SK-N-SH (cell line): Measurements from ENCODE around the gene ENTPD2. TPM values are rescaled to one million over a fixed set of nuclear protein-coding genes. Genes with fewer than 3 reads are reported as not detected.

Source experiments
- CTCF ChIA-PET: fragments of 300-600, 350-600 bp; formaldehyde crosslinking; extraction: SDS; loops from one replicate; lab custom pipeline; 2021; lab: Yijun Ruan, JAX
- POLR2A ChIA-PET: fragments of 350-600 bp; sonication (Branson Sonifier 250); formaldehyde crosslinking; extraction: SDS; loops from one replicate; lab custom pipeline; 2020; ENCODE audit warnings: antibody characterized with exemption, inconsistent platforms; lab: Yijun Ruan, JAX
- DNase-seq: peaks from one replicate; pipeline ENCODE4 v3.0.0; 2012
- H2AFZ ChIP-seq: fragments of 200-600 bp; sonication (generic); 2 replicates; pipeline ENCODE4 v1.8.1; 2016; ENCODE audit warnings: antibody characterized with exemption, mild to moderate bottlenecking, low read depth
- H3F3A ChIP-seq: fragments of 200-600 bp; sonication (generic); replicated peaks from 2 replicates; pipeline ENCODE3; 2016; ENCODE audit warnings: antibody characterized with exemption, mild to moderate bottlenecking; ENCODE audit not compliant: insufficient read depth
- H3K27ac ChIP-seq, 2 experiments: fragments of 200-500 bp in 1 of 2; fragments of 200-600 bp in 1 of 2; sonication (Bioruptor generic) in 1 of 2; sonication (generic), shearing (Covaris generic) in 1 of 2; 2 replicates each; pipeline versions ENCODE4 v1.5.1 to v1.6.1; 2014 to 2016; ENCODE audit warnings: low read depth in 2 of 2, inconsistent platforms in 1 of 2, low read length in 1 of 2, mild to moderate bottlenecking in 1 of 2, mixed read lengths in 1 of 2
- H3K27me3 ChIP-seq: fragments of 200-600 bp; sonication (generic), shearing (Covaris generic); 2 replicates; pipeline ENCODE4 v1.6.1; 2016; ENCODE audit warnings: mixed run types; ENCODE audit not compliant: insufficient read depth
- H3K36me3 ChIP-seq, 2 experiments: fragments of 200-500 bp in 1 of 2; fragments of 200-600 bp in 1 of 2; sonication (Bioruptor generic) in 1 of 2; sonication (generic) in 1 of 2; replicated peaks in 1 of 2; 2 replicates each; pipeline versions ENCODE3 to v1.5.1; 2014 to 2016; ENCODE audit warnings: low read length in 1 of 2, mild to moderate bottlenecking in 1 of 2; ENCODE audit not compliant: insufficient read depth in 2 of 2, control insufficient read depth in 1 of 2
- H3K4me1 ChIP-seq, 2 experiments: fragments of 200-500 bp in 1 of 2; fragments of 200-600 bp in 1 of 2; sonication (Bioruptor generic) in 1 of 2; sonication (generic), shearing (Covaris generic) in 1 of 2; 2 replicates each; pipeline versions ENCODE4 v1.5.1 to v1.6.1; 2014 to 2016; ENCODE audit warnings: low read depth in 1 of 2, low read length in 1 of 2, mixed run types in 1 of 2; ENCODE audit not compliant: insufficient read depth in 2 of 2, control insufficient read depth in 1 of 2
- H3K4me2 ChIP-seq: fragments of 200-600 bp; sonication (generic), shearing (Covaris generic); 2 replicates; pipeline ENCODE4 v1.6.1; 2017; ENCODE audit warnings: mixed run types
- H3K4me3 ChIP-seq, 2 experiments: fragments of 200-500 bp in 1 of 2; fragments of 200-600 bp in 1 of 2; sonication (Bioruptor generic) in 1 of 2; sonication (generic), shearing (Covaris generic) in 1 of 2; 2 replicates each; pipeline versions ENCODE4 v1.5.1 to v1.8.1; 2014 to 2016; ENCODE audit warnings: low read depth in 2 of 2, inconsistent platforms in 1 of 2, low read length in 1 of 2, mild to moderate bottlenecking in 1 of 2, mixed read lengths in 1 of 2, moderate library complexity in 1 of 2
- H3K79me2 ChIP-seq: fragments of 200-600 bp; sonication (generic); 2 replicates; pipeline ENCODE4 v1.8.1; 2017; ENCODE audit warnings: mild to moderate bottlenecking; ENCODE audit not compliant: insufficient read depth
- H3K9ac ChIP-seq: fragments of 200-600 bp; sonication (generic); 2 replicates; pipeline ENCODE4 v1.6.1; 2017; ENCODE audit warnings: mixed run types
- H3K9me2 ChIP-seq: fragments of 200-600 bp; sonication (generic); 2 replicates; pipeline ENCODE4 v1.6.1; 2017; ENCODE audit warnings: mixed run types
- H3K9me3 ChIP-seq: fragments of 200-600 bp; sonication (generic); 2 replicates; pipeline ENCODE4 v1.6.1; 2017; ENCODE audit warnings: mixed run types, mild to moderate bottlenecking, moderate library complexity
- H4K20me1 ChIP-seq: fragments of 200-600 bp; sonication (generic); 2 replicates; pipeline ENCODE4 v1.6.1; 2017; ENCODE audit warnings: mild to moderate bottlenecking, mixed run types; ENCODE audit not compliant: insufficient read depth
- CHD2 ChIP-seq: fragments of 150-350 bp; IDR thresholded peaks from 2 replicates; pipeline ENCODE4 v1.6.1; 2018; ENCODE audit warnings: low read length; ENCODE audit not compliant: partially characterized antibody
- ELF1 ChIP-seq: IDR thresholded peaks from 2 replicates; pipeline ENCODE4 v1.4.0; 2012
- EZH2phosphoT487 ChIP-seq: fragments of 200-600 bp; sonication (generic); IDR thresholded peaks from 2 replicates; pipeline ENCODE4 v1.6.1; 2017; ENCODE audit warnings: low read depth, mixed run types, mild to moderate bottlenecking, antibody characterized with exemption, moderate library complexity, borderline replicate concordance
- FOXM1 ChIP-seq: IDR thresholded peaks from 2 replicates; pipeline ENCODE4 v1.4.0; 2012; ENCODE audit warnings: low read depth, mild to moderate bottlenecking
- GABPA ChIP-seq: IDR thresholded peaks from 2 replicates; pipeline ENCODE4 v1.4.0; 2012; ENCODE audit warnings: low read depth, mild to moderate bottlenecking
- IRF3 ChIP-seq: fragments of 150-350 bp; IDR thresholded peaks from 2 replicates; pipeline ENCODE4 v1.6.1; 2016; ENCODE audit warnings: mild to moderate bottlenecking, low read depth, low read length
- JUND ChIP-seq: IDR thresholded peaks from 2 replicates; pipeline ENCODE4 v1.4.0; 2012
- MAX ChIP-seq: IDR thresholded peaks from 2 replicates; pipeline ENCODE4 v1.4.0; 2012; ENCODE audit warnings: low read depth
- MEF2A ChIP-seq: IDR thresholded peaks from 2 replicates; pipeline ENCODE4 v1.4.0; 2012; ENCODE audit warnings: low read depth, borderline replicate concordance
- MXI1 ChIP-seq: IDR thresholded peaks from 2 replicates; pipeline ENCODE4 v1.6.1; 2012; ENCODE audit warnings: mild to moderate bottlenecking, low read depth, low read length, improper control_type of control experiment
- POLR2AphosphoS5 ChIP-seq: IDR thresholded peaks from 2 replicates; pipeline ENCODE4 v1.6.1; 2012; ENCODE audit warnings: low read depth, low read length
- RAD21 ChIP-seq: IDR thresholded peaks from 2 replicates; pipeline ENCODE4 v1.6.1; 2012; ENCODE audit warnings: mild to moderate bottlenecking, low read length
- RFX5 ChIP-seq: IDR thresholded peaks from 2 replicates; pipeline ENCODE4 v1.6.1; 2012; ENCODE audit warnings: mild to moderate bottlenecking, improper control_type of control experiment, low read length
- RXRA ChIP-seq: IDR thresholded peaks from 2 replicates; pipeline ENCODE4 v1.4.0; 2012; ENCODE audit warnings: low read depth, mild to moderate bottlenecking, borderline replicate concordance
- SMC3 ChIP-seq: IDR thresholded peaks from 2 replicates; pipeline ENCODE4 v1.6.1; 2012; ENCODE audit warnings: low read depth, low read length, improper control_type of control experiment
- TCF12 ChIP-seq: IDR thresholded peaks from 2 replicates; pipeline ENCODE4 v1.4.0; 2012
- TEAD4 ChIP-seq: IDR thresholded peaks from 2 replicates; pipeline ENCODE4 v1.4.0; 2012; ENCODE audit warnings: mild to moderate bottlenecking, borderline replicate concordance; ENCODE audit not compliant: insufficient read depth
- YY1 ChIP-seq: IDR thresholded peaks from 2 replicates; pipeline ENCODE4 v1.4.0; 2012; ENCODE audit warnings: low read depth, mild to moderate bottlenecking
- ZBTB33 ChIP-seq: IDR thresholded peaks from 2 replicates; pipeline ENCODE4 v1.4.0; 2012; ENCODE audit warnings: low read depth, borderline replicate concordance
- WGBS: methylation state at CpG from one replicate; pipeline ENCODE4 v1.1.6; 2017; ENCODE audit warnings: low lambda C conversion rate; 5-methylcytosine and 5-hydroxymethylcytosine counted together
- polyA plus RNA-seq, 3 experiments: library from polyadenylated mRNA; depleted of rRNA; stranded (reverse); fragments of >200 nt; gene quantifications; 2 replicates each; pipeline ENCODE4 v1.2.3, GENCODE V29; 2012

The ENTPD2 gene
- polyA plus RNA-seq, 1 of the 3 experiments (the other 2 are of a cell fraction), result not detected

GRCh38 chr9:137030538-137031527 lies 23.0 kb downstream of the ENTPD2 start:
- Histone ChIP-seq H3K9me2 (no peaks in the 10 kb centered on the region), H3F3A (peaks cover 4% of the 10 kb centered on the region), H3K79me2 (0 out of 2 replicates have a peak, but pooled peaks cover 3% of the 10 kb centered on the region), H3K27ac (no peak overlapping the region), H3K4me2 (no peak overlapping the region), H3K9ac (no peak overlapping the region), H3K27me3 (no peaks in the 10 kb centered on the region), H3K4me3 (no peak overlapping the region), H3K36me3 (no peaks in the 10 kb centered on the region), H2AFZ (no peak overlapping the region), H4K20me1 (no peaks in the 10 kb centered on the region), H3K4me1 (peaks cover 5 to 51% of the 10 kb centered on the region in 2 experiments; a peak in 1 of 4 replicates), H3K9me3 (no peaks in the 10 kb centered on the region)
- POLR2A ChIA-PET, result no interaction called here
- CTCF ChIA-PET, result interaction anchor here (0.6 to 15.1 kb wide), 12 partner anchors 8 to 263 kb away, joined by 3 to 350 read pairs (median 16); partner anchors contain the start of genes C8G, CLIC3, FBXW5 and LCN12
- no peak for DNase-seq
- TF ChIP-seq RXRA, result no peak
- TF ChIP-seq RFX5, result no peak
- no peak for TF ChIP-seq POLR2AphosphoS5
- no peak for TF ChIP-seq ZBTB33
- no peak for TF ChIP-seq IRF3
- no peak for TF ChIP-seq MEF2A
- TF ChIP-seq GABPA, result no peak
- no peak for TF ChIP-seq TCF12
- TF ChIP-seq MXI1, result no peak
- no peak for TF ChIP-seq FOXM1
- no peak for TF ChIP-seq ELF1
- TF ChIP-seq JUND, result no peak
- TF ChIP-seq TEAD4, result no peak
- no peak for TF ChIP-seq EZH2phosphoT487
- TF ChIP-seq CHD2, result no peak
- TF ChIP-seq MAX, result no peak
- TF ChIP-seq SMC3, result no peak
- no peak for TF ChIP-seq RAD21
- TF ChIP-seq YY1, result no peak
- 93% methylated on average over 36 of the region's 65 CpGs for WGBS
